WTC11 (cell line): Measurements from ENCODE around the gene SURF1. TPM values are rescaled to one million over a fixed set of nuclear protein-coding genes. Genes with fewer than 3 reads are reported as not detected.

Experiments used
- ATAC-seq: fragments of 200-7000 bp; cut with Tn5 transposase; 2 replicates; pipeline ENCODE4 v1.10.0; 2021; ENCODE audit warnings: mild to moderate bottlenecking, moderate library complexity
- CTCF ChIA-PET: fragments of 300-600 bp; sonication (Branson Sonifier 250); formaldehyde crosslinking; loops from one replicate; lab custom pipeline; 2021; ENCODE audit warnings: antibody characterized with exemption; lab: Charles Lee
- POLR2A ChIA-PET: fragments of 350-600 bp; sonication (Branson Sonifier 250); formaldehyde crosslinking; loops from one replicate; lab custom pipeline; 2021; ENCODE audit warnings: antibody characterized with exemption; lab: Charles Lee
- DNase-seq: peaks from one replicate; pipeline ENCODE4 v3.0.0; 2021; ENCODE audit warnings: low spot score
- H3K27ac Mint-ChIP-seq: 2 replicates; pipeline ENCODE4 v1.8.0; 2021; ENCODE audit warnings: mixed read lengths
- H3K27me3 Mint-ChIP-seq: 2 replicates; pipeline ENCODE4 v1.8.0; 2021; ENCODE audit warnings: low read depth, mild to moderate bottlenecking, moderate library complexity, mixed read lengths
- H3K36me3 Mint-ChIP-seq: 2 replicates; pipeline ENCODE4 v1.8.0; 2021; ENCODE audit warnings: mixed read lengths
- H3K4me1 Mint-ChIP-seq: 2 replicates; pipeline ENCODE4 v1.8.0; 2022; ENCODE audit warnings: mixed read lengths
- H3K4me3 Mint-ChIP-seq: 2 replicates; pipeline ENCODE4 v1.8.0; 2021; ENCODE audit warnings: mild to moderate bottlenecking, moderate library complexity, mixed read lengths
- H3K9me3 Mint-ChIP-seq: 2 replicates; pipeline ENCODE4 v1.8.0; 2021; ENCODE audit warnings: mixed read lengths
- AFF4 ChIP-seq: sonication (generic); formaldehyde crosslinking; IDR thresholded peaks from 2 replicates; pipeline ENCODE4 v1.8.1; 2023; ENCODE audit warnings: mild to moderate bottlenecking, missing genetic modification reagents, borderline replicate concordance
- CDX4 ChIP-seq: fragments of 250-450 bp; sonication (Bioruptor Pico); IDR thresholded peaks from 2 replicates; pipeline ENCODE4 v1.9.0; 2021; ENCODE audit warnings: moderate library complexity, mild to moderate bottlenecking, inconsistent platforms, borderline replicate concordance
- CREB1 ChIP-seq: sonication (generic); formaldehyde crosslinking; IDR thresholded peaks from 2 replicates; pipeline ENCODE4 v1.8.0; 2023; ENCODE audit warnings: mild to moderate bottlenecking, missing genetic modification reagents
- GTF2I ChIP-seq: fragments of 250-450 bp; sonication (Bioruptor Pico); conservative IDR thresholded peaks from 2 replicates; pipeline ENCODE4 v1.4.0; 2021; ENCODE audit warnings: mild to moderate bottlenecking
- HMGA2 ChIP-seq: fragments of 250-450 bp; sonication (Bioruptor Pico); IDR thresholded peaks from 2 replicates; pipeline ENCODE4 v1.4.0; 2021; ENCODE audit warnings: mild to moderate bottlenecking, moderate library complexity
- HMGXB4 ChIP-seq: sonication (generic); formaldehyde crosslinking; IDR thresholded peaks from 2 replicates; pipeline ENCODE4 v1.8.1; 2023; ENCODE audit warnings: mild to moderate bottlenecking, moderate library complexity, missing genetic modification reagents
- IRF2 ChIP-seq: sonication (generic); formaldehyde crosslinking; IDR thresholded peaks from 2 replicates; pipeline ENCODE4 v1.8.0; 2022; ENCODE audit warnings: low read depth, missing genetic modification reagents, borderline replicate concordance
- NFE2L1 ChIP-seq: sonication (generic); formaldehyde crosslinking; IDR thresholded peaks from 2 replicates; pipeline ENCODE4 v1.8.1; 2023; ENCODE audit warnings: missing genetic modification reagents
- NFYB ChIP-seq: sonication (generic); formaldehyde crosslinking; conservative IDR thresholded peaks from 2 replicates; pipeline ENCODE4 v1.8.0; 2022; ENCODE audit warnings: low read depth, missing genetic modification reagents
- OVOL2 ChIP-seq: fragments of 250-450 bp; sonication (Bioruptor Pico); IDR thresholded peaks from 2 replicates; pipeline ENCODE4 v1.9.0; 2021; ENCODE audit warnings: mild to moderate bottlenecking, borderline replicate concordance
- SMAD3 ChIP-seq: sonication (generic); formaldehyde crosslinking; IDR thresholded peaks from 2 replicates; pipeline ENCODE4 v1.8.0; 2022; ENCODE audit warnings: missing genetic modification reagents, mild to moderate bottlenecking, borderline replicate concordance
- TCF7 ChIP-seq: sonication (generic); formaldehyde crosslinking; IDR thresholded peaks from 2 replicates; pipeline ENCODE4 v1.8.0; 2022; ENCODE audit warnings: mild to moderate bottlenecking, low read depth, missing genetic modification reagents, moderate library complexity
- ZBTB21 ChIP-seq: sonication (generic); formaldehyde crosslinking; IDR thresholded peaks from 2 replicates; pipeline ENCODE4 v1.8.1; 2023; ENCODE audit warnings: mild to moderate bottlenecking, missing genetic modification reagents, borderline replicate concordance
- ZNF232 ChIP-seq: sonication (generic); formaldehyde crosslinking; IDR thresholded peaks from 2 replicates; pipeline ENCODE4 v1.8.0; 2022; ENCODE audit warnings: mild to moderate bottlenecking, missing genetic modification reagents
- ZNF671 ChIP-seq: fragments of 250-450 bp; sonication (Bioruptor Pico); IDR thresholded peaks from 2 replicates; pipeline ENCODE4 v1.8.0; 2021; ENCODE audit warnings: mild to moderate bottlenecking
- total RNA-seq: library from RNA; stranded (reverse); gene quantifications from 3 replicates; pipeline ENCODE4 v1.2.3, GENCODE V29; 2021
- TF ChIP-seq, protein P1 (sequence below): fragments of 250-450 bp; sonication (Bioruptor Pico); IDR thresholded peaks from 2 replicates; pipeline ENCODE4 v1.9.0; 2021; ENCODE audit warnings: mild to moderate bottlenecking
- TF ChIP-seq, protein P2 (sequence below): fragments of 250-450 bp; sonication (Bioruptor Pico); IDR thresholded peaks from 2 replicates; pipeline ENCODE4 v1.8.0; 2021; ENCODE audit warnings: mild to moderate bottlenecking
- TF ChIP-seq, protein P3 (sequence below): sonication (generic); formaldehyde crosslinking; IDR thresholded peaks from 2 replicates; pipeline ENCODE4 v1.8.1; 2022; ENCODE audit warnings: mild to moderate bottlenecking, missing genetic modification reagents, moderate library complexity, borderline replicate concordance
- TF ChIP-seq, protein P4 (sequence below): sonication (generic); formaldehyde crosslinking; IDR thresholded peaks from 2 replicates; pipeline ENCODE4 v1.8.0; 2022; ENCODE audit warnings: mild to moderate bottlenecking, missing genetic modification reagents
- TF ChIP-seq, protein P5 (sequence below): fragments of 250-450 bp; sonication (Bioruptor Pico); IDR thresholded peaks from 2 replicates; pipeline ENCODE4 v2.1.2; 2022; ENCODE audit warnings: mild to moderate bottlenecking, moderate library complexity
- TF ChIP-seq, protein P6 (sequence below): sonication (generic); formaldehyde crosslinking; IDR thresholded peaks from 2 replicates; pipeline ENCODE4 v1.8.0; 2023; ENCODE audit warnings: mild to moderate bottlenecking, missing genetic modification reagents

SURF1 gene
- total RNA-seq, 1 experiment from 2014 or later = 33.3 TPM

- POLR2A ChIA-PET = interaction anchor here (0.6 to 2.0 kb wide), 8 partner anchors 9 to 131 kb away, joined by 3 to 10 read pairs (median 3); partner anchors contain the start of genes CACFD1, REXO4, SLC2A6 and SURF1
- H3K4me3 Mint-ChIP-seq = peak within 1 kb of the TSS; percentile 99
- ATAC-seq (peak; percentile 45), DNase-seq (peak; percentile 91)
- H3K27ac Mint-ChIP-seq = peak within 1 kb of the TSS; percentile 96
- no peaks in the 10 kb centered on the region; the same call in 1 of the 2 replicates for H3K27me3 Mint-ChIP-seq
- peaks cover 73% of the 10 kb centered on the region for H3K36me3 Mint-ChIP-seq
- H3K4me1 Mint-ChIP-seq = peaks cover 26% of the 10 kb centered on the region
- no peaks in the 10 kb centered on the region for H3K9me3 Mint-ChIP-seq
- CTCF ChIA-PET = interaction anchor here (1.0 to 2.3 kb wide), 6 partner anchors 9 to 162 kb away, joined by 3 to 8 read pairs (median 4); partner anchors contain the start of genes SURF1 and SURF2
- no peak for TF ChIP-seq CDX4 (CRISPR knock-in tag)
- TF ChIP-seq SMAD3 = no peak
- TF ChIP-seq HMGXB4 (CRISPR knock-in tag) = peak; percentile 87
- no peak for TF ChIP-seq NFYB (CRISPR knock-in tag)
- no peak for TF ChIP-seq GTF2I (CRISPR knock-in tag)
- no peak for TF ChIP-seq TCF7 (CRISPR knock-in tag)
- peak; percentile 71; the same call in 1 of the 2 replicates for TF ChIP-seq ZNF671
- no peak for TF ChIP-seq ZBTB21 (CRISPR knock-in tag)
- no peak; the same call in 1 of the 2 replicates for TF ChIP-seq NFE2L1 (CRISPR knock-in tag)
- TF ChIP-seq, protein P1, sequence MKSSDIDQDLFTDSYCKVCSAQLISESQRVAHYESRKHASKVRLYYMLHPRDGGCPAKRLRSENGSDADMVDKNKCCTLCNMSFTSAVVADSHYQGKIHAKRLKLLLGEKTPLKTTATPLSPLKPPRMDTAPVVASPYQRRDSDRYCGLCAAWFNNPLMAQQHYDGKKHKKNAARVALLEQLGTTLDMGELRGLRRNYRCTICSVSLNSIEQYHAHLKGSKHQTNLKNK (CRISPR knock-in tag) = 0 out of 2 replicates have a peak, but pooled peaks have one; percentile 20
- TF ChIP-seq, protein P2, sequence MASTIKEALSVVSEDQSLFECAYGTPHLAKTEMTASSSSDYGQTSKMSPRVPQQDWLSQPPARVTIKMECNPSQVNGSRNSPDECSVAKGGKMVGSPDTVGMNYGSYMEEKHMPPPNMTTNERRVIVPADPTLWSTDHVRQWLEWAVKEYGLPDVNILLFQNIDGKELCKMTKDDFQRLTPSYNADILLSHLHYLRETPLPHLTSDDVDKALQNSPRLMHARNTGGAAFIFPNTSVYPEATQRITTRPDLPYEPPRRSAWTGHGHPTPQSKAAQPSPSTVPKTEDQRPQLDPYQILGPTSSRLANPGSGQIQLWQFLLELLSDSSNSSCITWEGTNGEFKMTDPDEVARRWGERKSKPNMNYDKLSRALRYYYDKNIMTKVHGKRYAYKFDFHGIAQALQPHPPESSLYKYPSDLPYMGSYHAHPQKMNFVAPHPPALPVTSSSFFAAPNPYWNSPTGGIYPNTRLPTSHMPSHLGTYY (CRISPR knock-in tag) = no peak
- TF ChIP-seq HMGA2 (CRISPR knock-in tag) = no peak
- TF ChIP-seq, protein P3, sequence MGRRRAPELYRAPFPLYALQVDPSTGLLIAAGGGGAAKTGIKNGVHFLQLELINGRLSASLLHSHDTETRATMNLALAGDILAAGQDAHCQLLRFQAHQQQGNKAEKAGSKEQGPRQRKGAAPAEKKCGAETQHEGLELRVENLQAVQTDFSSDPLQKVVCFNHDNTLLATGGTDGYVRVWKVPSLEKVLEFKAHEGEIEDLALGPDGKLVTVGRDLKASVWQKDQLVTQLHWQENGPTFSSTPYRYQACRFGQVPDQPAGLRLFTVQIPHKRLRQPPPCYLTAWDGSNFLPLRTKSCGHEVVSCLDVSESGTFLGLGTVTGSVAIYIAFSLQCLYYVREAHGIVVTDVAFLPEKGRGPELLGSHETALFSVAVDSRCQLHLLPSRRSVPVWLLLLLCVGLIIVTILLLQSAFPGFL (CRISPR knock-in tag) = no peak
- no peak for TF ChIP-seq IRF2
- TF ChIP-seq CREB1 = no peak
- TF ChIP-seq, protein P4, sequence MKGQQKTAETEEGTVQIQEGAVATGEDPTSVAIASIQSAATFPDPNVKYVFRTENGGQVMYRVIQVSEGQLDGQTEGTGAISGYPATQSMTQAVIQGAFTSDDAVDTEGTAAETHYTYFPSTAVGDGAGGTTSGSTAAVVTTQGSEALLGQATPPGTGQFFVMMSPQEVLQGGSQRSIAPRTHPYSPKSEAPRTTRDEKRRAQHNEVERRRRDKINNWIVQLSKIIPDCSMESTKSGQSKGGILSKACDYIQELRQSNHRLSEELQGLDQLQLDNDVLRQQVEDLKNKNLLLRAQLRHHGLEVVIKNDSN (CRISPR knock-in tag) = no peak; the same call in 1 of the 2 replicates
- TF ChIP-seq, protein P5, sequence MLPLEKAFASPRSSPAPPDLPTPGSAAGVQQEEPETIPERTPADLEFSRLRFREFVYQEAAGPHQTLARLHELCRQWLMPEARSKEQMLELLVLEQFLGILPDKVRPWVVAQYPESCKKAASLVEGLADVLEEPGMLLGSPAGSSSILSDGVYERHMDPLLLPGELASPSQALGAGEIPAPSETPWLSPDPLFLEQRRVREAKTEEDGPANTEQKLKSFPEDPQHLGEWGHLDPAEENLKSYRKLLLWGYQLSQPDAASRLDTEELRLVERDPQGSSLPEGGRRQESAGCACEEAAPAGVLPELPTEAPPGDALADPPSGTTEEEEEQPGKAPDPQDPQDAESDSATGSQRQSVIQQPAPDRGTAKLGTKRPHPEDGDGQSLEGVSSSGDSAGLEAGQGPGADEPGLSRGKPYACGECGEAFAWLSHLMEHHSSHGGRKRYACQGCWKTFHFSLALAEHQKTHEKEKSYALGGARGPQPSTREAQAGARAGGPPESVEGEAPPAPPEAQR (CRISPR knock-in tag) = no peak
- TF ChIP-seq ZNF232 (CRISPR knock-in tag) = peak; percentile 28; the same call in 1 of the 2 replicates
- TF ChIP-seq AFF4 = 0 out of 2 replicates have a peak, but pooled peaks have one; percentile 84
- TF ChIP-seq OVOL2 (CRISPR knock-in tag) = no peak
- TF ChIP-seq, protein P6, sequence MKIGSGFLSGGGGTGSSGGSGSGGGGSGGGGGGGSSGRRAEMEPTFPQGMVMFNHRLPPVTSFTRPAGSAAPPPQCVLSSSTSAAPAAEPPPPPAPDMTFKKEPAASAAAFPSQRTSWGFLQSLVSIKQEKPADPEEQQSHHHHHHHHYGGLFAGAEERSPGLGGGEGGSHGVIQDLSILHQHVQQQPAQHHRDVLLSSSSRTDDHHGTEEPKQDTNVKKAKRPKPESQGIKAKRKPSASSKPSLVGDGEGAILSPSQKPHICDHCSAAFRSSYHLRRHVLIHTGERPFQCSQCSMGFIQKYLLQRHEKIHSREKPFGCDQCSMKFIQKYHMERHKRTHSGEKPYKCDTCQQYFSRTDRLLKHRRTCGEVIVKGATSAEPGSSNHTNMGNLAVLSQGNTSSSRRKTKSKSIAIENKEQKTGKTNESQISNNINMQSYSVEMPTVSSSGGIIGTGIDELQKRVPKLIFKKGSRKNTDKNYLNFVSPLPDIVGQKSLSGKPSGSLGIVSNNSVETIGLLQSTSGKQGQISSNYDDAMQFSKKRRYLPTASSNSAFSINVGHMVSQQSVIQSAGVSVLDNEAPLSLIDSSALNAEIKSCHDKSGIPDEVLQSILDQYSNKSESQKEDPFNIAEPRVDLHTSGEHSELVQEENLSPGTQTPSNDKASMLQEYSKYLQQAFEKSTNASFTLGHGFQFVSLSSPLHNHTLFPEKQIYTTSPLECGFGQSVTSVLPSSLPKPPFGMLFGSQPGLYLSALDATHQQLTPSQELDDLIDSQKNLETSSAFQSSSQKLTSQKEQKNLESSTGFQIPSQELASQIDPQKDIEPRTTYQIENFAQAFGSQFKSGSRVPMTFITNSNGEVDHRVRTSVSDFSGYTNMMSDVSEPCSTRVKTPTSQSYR (CRISPR knock-in tag) = no peak
Observed at GRCh38 chr9:133347985-133348717, 8.1 kb downstream of the SURF1 start, which contains the start of the genes MED22 and RPL7A. Gene MED22 (minus strand): TSS chr9:133348131. CDS start chr9:133346662, 1,469 bp downstream. Gene RPL7A (plus strand): TSS chr9:133348218. CDS start chr9:133348244, 26 bp downstream.
